ENCODE results near the gene AADAC. TPM values are rescaled to one million over a fixed set of nuclear protein-coding genes. Genes with fewer than 3 reads are reported as not detected.
"Not testable (repeated sequence)": the region's sequence is repeated elsewhere in the genome, so short reads cannot be mapped to it uniquely, and the experiment has no call there.

AADAC gene
- total RNA-seq, 1 donor from 2014 or later, result not detected

GRCh38 chr3:151843275-151843674 is 29.4 kb downstream of the AADAC start:
- Histone ChIP-seq H3K4me3 (ENCODE audit: low read depth, low read length) (no peak overlapping the region), H3K36me3 (ENCODE audit: control insufficient read depth, insufficient read depth, low read length) (no peaks in the 10 kb centered on the region), H3K27me3 (ENCODE audit: control insufficient read depth, insufficient read depth, low read length) (no peaks in the 10 kb centered on the region)
- DNase-seq (ENCODE audit: low read depth) (no peak), FAIRE-seq (no peak)
- TF ChIP-seq CTCF (IDR thresholded peaks at IDR 0.05; ENCODE audit: insufficient read depth, low read length, severe bottlenecking), result no peak

GRCh38 chr3:151845306-151845905 is 31.5 kb downstream of the AADAC start:
- TF ChIP-seq CTCF (IDR thresholded peaks at IDR 0.05; ENCODE audit: insufficient read depth, low read length, severe bottlenecking), result no peak
- DNase-seq (ENCODE audit: low read depth) (no peak), FAIRE-seq (no peak)
- H3K36me3 ChIP-seq (ENCODE audit: control insufficient read depth, insufficient read depth, low read length), result no peaks in the 10 kb centered on the region
- H3K4me3 ChIP-seq (ENCODE audit: low read depth, low read length), result no peak overlapping the region
- H3K27me3 ChIP-seq (ENCODE audit: control insufficient read depth, insufficient read depth, low read length), result no peaks in the 10 kb centered on the region

GRCh38 chr3:151850065-151850464 is 36.1 kb downstream of the AADAC start:
- H3K27me3 ChIP-seq (ENCODE audit: control insufficient read depth, insufficient read depth, low read length); DNase-seq (ENCODE audit: low read depth); H3K36me3 ChIP-seq (ENCODE audit: control insufficient read depth, insufficient read depth, low read length); FAIRE-seq; H3K4me3 ChIP-seq (ENCODE audit: low read depth, low read length): not testable (repeated sequence)

GRCh38 chr3:151852074-151852811 is 38.3 kb downstream of the AADAC start:
- no peaks in the 10 kb centered on the region for H3K36me3 ChIP-seq (ENCODE audit: control insufficient read depth, insufficient read depth, low read length)
- no peak overlapping the region for H3K4me3 ChIP-seq (ENCODE audit: low read depth, low read length)
- TF ChIP-seq CTCF (IDR thresholded peaks at IDR 0.05; ENCODE audit: insufficient read depth, low read length, severe bottlenecking), result no peak
- FAIRE-seq (no peak), DNase-seq (ENCODE audit: low read depth) (no peak)
- no peaks in the 10 kb centered on the region for H3K27me3 ChIP-seq (ENCODE audit: control insufficient read depth, insufficient read depth, low read length)

- Histone ChIP-seq H3K27me3 (ENCODE audit: control insufficient read depth, insufficient read depth, low read length) (no peaks in the 10 kb centered on the region), H3K4me3 (ENCODE audit: low read depth, low read length) (no peak overlapping the region), H3K36me3 (ENCODE audit: control insufficient read depth, insufficient read depth, low read length) (no peaks in the 10 kb centered on the region)
- no peak for DNase-seq (ENCODE audit: low read depth)
- FAIRE-seq, result no peak
- TF ChIP-seq CTCF (IDR thresholded peaks at IDR 0.05; ENCODE audit: insufficient read depth, low read length, severe bottlenecking), result no peak
Measured at GRCh38 chr3:151856118-151856517, 42.2 kb downstream of the AADAC start.

- H3K4me3 ChIP-seq (ENCODE audit: low read depth, low read length), result no peak overlapping the region
- FAIRE-seq (no peak), DNase-seq (ENCODE audit: low read depth) (no peak)
- no peaks in the 10 kb centered on the region for H3K27me3 ChIP-seq (ENCODE audit: control insufficient read depth, insufficient read depth, low read length)
- TF ChIP-seq CTCF (IDR thresholded peaks at IDR 0.05; ENCODE audit: insufficient read depth, low read length, severe bottlenecking), result no peak
- H3K36me3 ChIP-seq (ENCODE audit: control insufficient read depth, insufficient read depth, low read length), result no peaks in the 10 kb centered on the region
Measured at GRCh38 chr3:151856641-151857040, 42.7 kb downstream of the AADAC start.

All from bronchial epithelial cell (primary cell).